ENCODE measurements around the gene GRM1.

The GRM1 gene

GRCh38 chr6:146312608-146313007, 283.7 kb downstream of the GRM1 start:
- no peak for DNase-seq (ENCODE audit: low read depth in 1 of 2, low spot score in 1 of 2)

GRCh38 chr6:146315381-146316174, 286.7 kb downstream of the GRM1 start:
- no peak for DNase-seq (ENCODE audit: low read depth in 1 of 2, low spot score in 1 of 2)

- DNase-seq (ENCODE audit: low read depth in 1 of 2, low spot score in 1 of 2), result no peak
Observed at GRCh38 chr6:146316175-146316495, 287.3 kb downstream of the GRM1 start.

- no peak for DNase-seq (ENCODE audit: low read depth in 1 of 2, low spot score in 1 of 2)
Observed at GRCh38 chr6:146331013-146331412, 302.2 kb downstream of the GRM1 start.

- no peak for DNase-seq (ENCODE audit: low read depth in 1 of 2, low spot score in 1 of 2)
Observed at GRCh38 chr6:146335336-146335735, 306.5 kb downstream of the GRM1 start.

- DNase-seq (ENCODE audit: low read depth in 1 of 2, low spot score in 1 of 2), result no peak
Observed at GRCh38 chr6:146336191-146336590, 307.3 kb downstream of the GRM1 start.

- no peak for DNase-seq (ENCODE audit: low read depth in 1 of 2, low spot score in 1 of 2)
Observed at GRCh38 chr6:146337376-146337775, 308.5 kb downstream of the GRM1 start.

GRCh38 chr6:146339716-146340115, 310.9 kb downstream of the GRM1 start:
- no peak for DNase-seq (ENCODE audit: low read depth in 1 of 2, low spot score in 1 of 2)

GRCh38 chr6:146341493-146342230, 312.8 kb downstream of the GRM1 start:
- no peak for DNase-seq (ENCODE audit: low read depth in 1 of 2, low spot score in 1 of 2)

GRCh38 chr6:146345598-146345997, 316.7 kb downstream of the GRM1 start:
- no peak for DNase-seq (ENCODE audit: low read depth in 1 of 2, low spot score in 1 of 2)

GRCh38 chr6:146347090-146347489, 318.2 kb downstream of the GRM1 start:
- no peak for DNase-seq (ENCODE audit: low read depth in 1 of 2, low spot score in 1 of 2)

GRCh38 chr6:146347690-146348089, 318.8 kb downstream of the GRM1 start:
- DNase-seq (ENCODE audit: low read depth in 1 of 2, low spot score in 1 of 2), result no peak

- DNase-seq (ENCODE audit: low read depth in 1 of 2, low spot score in 1 of 2), result no peak
Observed at GRCh38 chr6:146351018-146351417, 322.2 kb downstream of the GRM1 start.

- DNase-seq (ENCODE audit: low read depth in 1 of 2, low spot score in 1 of 2), result no peak
Observed at GRCh38 chr6:146352163-146352562, 323.3 kb downstream of the GRM1 start.

- no peak for DNase-seq (ENCODE audit: low read depth in 1 of 2, low spot score in 1 of 2)
Observed at GRCh38 chr6:146354451-146354850, 325.6 kb downstream of the GRM1 start.

GRCh38 chr6:146355521-146356100, 326.7 kb downstream of the GRM1 start:
- DNase-seq (ENCODE audit: low read depth in 1 of 2, low spot score in 1 of 2), result no peak

GRCh38 chr6:146357578-146358430, 328.9 kb downstream of the GRM1 start:
- DNase-seq (ENCODE audit: low read depth in 1 of 2, low spot score in 1 of 2), result no peak

GRCh38 chr6:146358431-146359046, 329.7 kb downstream of the GRM1 start:
- no peak for DNase-seq (ENCODE audit: low read depth in 1 of 2, low spot score in 1 of 2)

GRCh38 chr6:146359131-146359530, 330.3 kb downstream of the GRM1 start:
- DNase-seq (ENCODE audit: low read depth in 1 of 2, low spot score in 1 of 2), result no peak

- DNase-seq (ENCODE audit: low read depth in 1 of 2, low spot score in 1 of 2), result no peak
Observed at GRCh38 chr6:146361128-146361924, 332.5 kb downstream of the GRM1 start.
